Skin of body (tissue), 2 donors: Measurements from ENCODE around the gene ATP9B. TPM values are rescaled to one million over a fixed set of nuclear protein-coding genes. Genes with fewer than 3 reads are reported as not detected.

ENCODE experiments used
- DNase-seq: peaks from one replicate; lab custom pipeline; 2025; lab: John Stamatoyannopoulos, UW
- total RNA-seq: library from RNA; depleted of rRNA; stranded (reverse); fragments of >200 nt; gene quantifications from one replicate; pipeline ENCODE4 v1.2.3, GENCODE V29; 2014

Gene ATP9B
- total RNA-seq, 1 donor from 2014 or later = 49.0 TPM

GRCh38 chr18:79410171-79410641 lies 341.0 kb downstream of the ATP9B start:
- no peak for DNase-seq

- DNase-seq = no peak
Measured at GRCh38 chr18:79410731-79411613, 341.8 kb downstream of the ATP9B start.

DNA sequence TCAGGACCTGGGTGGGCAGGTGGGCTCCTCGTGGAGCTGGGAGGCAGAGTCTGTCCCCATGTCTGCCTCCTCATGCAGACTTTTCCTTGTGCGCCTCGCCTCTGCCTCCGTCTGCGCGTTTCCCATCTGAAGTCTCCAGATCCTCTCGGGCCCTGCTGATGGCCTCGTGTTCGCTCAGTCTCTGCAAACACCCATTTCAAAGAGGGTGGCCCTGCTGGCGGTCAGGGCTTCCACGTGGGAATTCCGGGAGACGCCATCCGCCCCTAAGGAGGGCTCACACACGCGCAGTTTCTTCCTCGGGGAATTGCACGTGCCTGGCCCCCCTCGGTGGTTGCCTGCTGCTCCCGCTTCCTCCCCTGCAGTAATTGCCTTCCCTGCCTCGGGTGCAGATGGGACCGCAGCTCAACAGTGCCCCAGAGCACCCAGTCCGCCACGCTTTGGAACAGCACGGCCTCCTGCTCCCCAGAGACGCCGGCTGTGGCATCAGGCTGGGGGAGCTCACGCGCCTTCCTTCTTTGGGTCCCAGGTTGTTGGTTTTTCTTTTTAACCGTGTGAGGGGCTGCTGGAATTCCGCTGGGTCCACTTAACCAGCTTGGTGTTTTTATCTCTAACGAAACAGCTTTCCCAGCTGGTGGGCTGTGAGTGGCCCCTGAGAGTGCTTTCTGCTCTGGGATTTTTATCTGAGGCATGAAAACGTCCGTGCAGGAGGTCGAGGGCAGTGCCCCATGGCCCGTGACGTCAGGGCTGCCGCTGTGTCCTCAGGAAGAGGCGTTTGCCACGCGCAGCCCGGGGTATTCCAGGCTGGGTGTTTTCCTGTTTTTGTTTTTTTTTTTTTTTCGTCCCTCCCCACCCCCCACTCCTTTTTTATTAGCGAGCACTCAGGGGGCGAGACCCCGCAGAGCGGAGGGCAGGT lies 342.7 kb downstream of the ATP9B start:
- no peak for DNase-seq

- DNase-seq = no peak
Measured at GRCh38 chr18:79413025-79413424, 343.8 kb downstream of the ATP9B start.

GRCh38 chr18:79413426-79413825 lies 344.2 kb downstream of the ATP9B start:
- DNase-seq = no peak

DNA sequence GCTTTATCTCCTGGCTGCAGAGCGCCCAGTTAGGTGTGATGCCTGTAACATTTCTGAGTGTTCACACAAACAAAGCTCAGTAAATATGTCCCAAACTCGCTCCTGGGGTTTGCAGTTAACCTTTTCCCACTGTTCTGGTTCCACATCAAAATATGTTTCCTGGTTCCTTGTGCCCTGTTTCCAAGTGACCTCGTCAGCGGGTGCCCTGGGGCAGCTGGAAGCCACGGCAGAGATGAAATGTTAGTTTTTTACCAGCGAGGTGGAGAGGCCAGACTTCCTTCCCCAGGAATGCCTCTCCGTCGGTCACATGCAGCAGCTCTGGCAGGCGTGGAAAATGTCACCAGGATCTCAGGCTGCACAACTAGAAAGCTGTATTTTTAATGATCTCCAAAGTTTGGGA lies 344.7 kb downstream of the ATP9B start:
- DNase-seq = no peak

DNA sequence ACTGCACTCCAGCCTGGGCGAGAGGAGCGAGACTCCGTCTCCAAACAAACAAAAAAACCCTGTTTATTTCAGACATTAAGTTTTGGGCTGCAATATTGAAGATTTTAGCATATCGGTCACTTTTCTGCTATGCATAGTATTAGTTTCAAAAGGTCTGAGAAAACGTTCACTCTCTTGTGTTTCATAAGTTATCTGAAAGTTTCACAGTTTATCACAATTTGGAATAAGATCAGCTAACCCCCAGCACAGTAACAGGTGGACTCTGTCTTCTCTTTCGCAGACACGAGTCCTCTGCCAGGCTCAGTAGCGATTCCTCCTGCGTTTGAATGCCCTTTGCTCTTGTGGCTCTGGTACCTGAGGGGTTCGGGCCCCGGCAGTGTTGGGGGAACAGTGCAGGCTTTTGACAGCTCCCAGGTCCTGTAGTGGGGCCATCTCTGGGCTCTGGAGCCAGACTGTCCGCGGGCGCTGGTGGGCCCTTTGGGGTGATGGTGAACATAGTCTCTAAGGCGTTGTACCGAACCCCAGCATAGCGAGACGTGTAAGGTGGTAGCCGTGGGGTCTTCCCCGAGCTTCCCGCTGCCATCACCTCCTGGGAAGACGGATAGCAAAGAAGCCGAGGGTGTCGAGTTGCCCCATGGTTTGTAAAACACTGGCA lies 347.0 kb downstream of the ATP9B start:
- DNase-seq = no peak

DNA sequence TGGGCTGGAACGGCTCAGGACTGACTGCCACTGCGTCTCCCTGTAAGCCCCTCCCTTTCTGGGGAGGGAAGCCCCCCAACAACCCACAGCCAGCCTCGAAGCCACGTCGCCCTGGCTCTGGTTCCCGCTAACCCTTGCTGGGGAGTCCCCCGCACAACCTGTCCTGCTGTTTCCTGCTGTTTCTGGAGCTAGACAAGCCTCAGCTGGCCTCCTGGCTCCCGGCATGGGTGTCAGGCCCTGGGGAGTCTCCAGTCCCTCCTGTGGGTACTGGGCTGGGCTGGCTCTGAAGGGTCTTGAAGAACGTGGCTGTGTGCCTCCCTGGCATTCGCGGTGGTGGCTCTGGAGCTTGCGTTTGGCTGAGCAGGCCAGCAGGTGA lies 347.5 kb downstream of the ATP9B start:
- no peak for DNase-seq

GRCh38 chr18:79418236-79418635 lies 349.0 kb downstream of the ATP9B start:
- no peak for DNase-seq

GRCh38 chr18:79418642-79419041 lies 349.4 kb downstream of the ATP9B start:
- no peak for DNase-seq

GRCh38 chr18:79420033-79420745 lies 351.0 kb downstream of the ATP9B start:
- DNase-seq = no peak

DNA sequence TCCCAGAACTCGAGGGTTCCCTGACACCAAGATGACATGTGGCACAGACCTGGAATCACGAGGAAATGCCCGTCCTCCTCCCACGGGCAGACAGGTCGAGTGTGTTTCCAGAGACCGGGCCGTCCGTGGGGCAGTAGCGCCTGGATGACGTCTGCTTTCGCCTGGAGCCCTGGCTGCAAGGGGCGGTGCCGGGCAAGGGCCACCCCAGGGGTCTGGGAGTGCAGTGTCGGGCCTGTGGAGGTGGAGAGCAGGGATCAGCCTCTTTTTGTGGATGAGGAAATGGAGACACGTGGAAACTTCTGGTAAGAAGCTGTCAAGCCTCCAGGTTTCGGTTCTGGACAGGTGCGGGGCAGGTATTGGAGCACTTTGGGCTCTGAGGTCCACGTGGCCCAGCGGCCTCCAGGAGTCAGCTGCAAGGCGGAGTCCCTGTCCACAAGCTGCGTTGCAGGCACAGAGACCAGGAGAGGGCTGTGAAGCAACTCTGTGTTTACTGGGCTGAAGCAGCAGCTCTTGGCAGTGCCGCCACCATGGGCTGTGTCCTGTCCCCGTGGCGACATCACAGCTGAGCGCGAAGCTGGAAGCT lies 352.2 kb downstream of the ATP9B start:
- DNase-seq = no peak

DNA sequence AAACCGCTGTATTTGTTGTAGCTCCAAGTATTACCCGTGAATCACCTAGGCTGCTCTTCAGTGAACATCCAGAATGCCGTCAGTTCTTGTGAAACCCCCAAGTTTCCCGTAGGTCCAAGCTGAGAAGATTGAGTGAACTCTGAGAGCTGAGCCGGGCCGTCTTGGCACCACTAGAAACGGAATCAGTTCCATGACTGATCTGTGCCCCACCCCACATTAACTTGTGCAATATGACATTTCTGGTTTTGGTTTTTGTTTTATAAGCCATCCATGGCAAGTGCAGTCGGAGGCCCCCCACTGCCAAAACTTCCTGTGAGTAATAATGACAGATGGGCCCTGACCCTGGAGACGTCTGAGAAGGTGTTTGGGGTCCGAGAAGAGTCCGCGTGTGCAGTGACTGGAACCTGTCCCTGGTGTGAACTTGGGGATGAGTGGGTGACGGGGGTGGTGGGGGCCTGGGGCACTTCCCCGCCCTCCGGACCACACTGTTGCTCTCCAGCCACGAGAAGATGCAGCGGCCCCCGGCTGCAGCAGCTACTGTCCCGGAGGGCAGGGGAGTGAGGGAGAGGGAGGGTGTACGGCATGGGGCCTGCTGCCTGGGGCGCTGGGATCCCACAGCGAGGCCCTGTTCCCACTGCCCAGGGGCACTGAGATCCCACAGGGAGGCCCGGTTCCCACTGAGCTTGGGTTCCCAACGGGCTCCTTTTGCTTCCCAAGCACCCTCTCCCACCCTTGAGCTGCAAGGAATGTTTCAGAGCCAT lies 353.0 kb downstream of the ATP9B start:
- peak; percentile 31 for DNase-seq

DNA sequence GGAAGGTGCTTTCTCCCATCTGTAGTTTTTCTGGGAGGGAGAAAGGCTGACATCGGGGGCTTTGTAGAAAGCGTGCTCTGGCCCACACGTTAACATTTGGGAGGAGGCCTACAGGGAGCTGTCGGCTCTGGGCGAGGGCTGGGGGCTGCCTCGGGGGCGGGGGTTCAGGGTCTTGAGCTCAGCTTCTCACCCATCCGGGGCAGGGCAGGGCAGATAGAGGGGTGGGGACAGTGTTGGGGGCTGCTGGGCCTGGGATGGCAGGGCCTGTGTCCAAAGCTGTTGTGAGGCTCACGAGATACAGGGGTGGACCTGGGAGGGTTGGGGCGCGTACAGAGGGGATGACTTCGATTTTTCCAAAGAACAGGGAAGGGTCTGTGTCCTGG lies 353.6 kb downstream of the ATP9B start:
- DNase-seq = no peak

DNA sequence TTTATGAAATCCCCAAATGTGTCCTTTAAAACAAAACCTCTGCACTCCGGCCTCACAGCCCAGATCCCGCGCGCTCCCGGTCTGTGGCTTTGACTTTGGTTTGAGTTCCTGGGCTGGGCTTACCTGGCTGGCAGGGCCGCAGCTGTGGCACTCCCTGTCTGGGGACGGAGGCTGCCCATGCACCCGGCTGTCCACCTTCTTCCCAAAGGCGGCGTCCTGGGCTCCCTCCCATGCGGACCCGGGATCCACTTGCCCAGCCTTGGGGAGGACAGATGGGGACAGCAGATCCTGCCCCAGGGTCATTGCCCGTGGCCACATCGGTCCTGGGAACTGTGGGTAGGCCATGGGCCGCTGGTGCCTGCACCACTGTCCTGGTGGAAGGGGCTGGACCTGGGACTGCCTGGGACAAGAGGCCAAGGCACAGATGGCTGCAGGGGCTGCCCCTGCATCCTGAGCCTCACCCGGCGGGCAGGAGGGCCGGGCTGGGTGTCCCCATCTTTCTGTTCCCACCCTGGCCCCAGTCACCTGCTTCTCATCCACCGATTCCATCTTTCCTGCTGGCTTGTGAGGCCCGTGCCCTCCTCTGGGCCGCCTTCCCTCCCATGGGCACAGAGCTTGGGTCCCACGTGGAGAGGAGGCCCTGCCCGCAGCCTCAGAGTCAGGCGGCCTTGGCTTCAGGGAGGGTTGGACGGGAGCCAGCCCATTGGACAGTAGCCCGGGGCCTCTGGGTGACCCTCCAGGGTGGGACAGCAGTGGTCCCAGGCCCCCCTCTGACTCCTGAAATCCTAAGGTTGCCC lies 354.2 kb downstream of the ATP9B start:
- DNase-seq = no peak

DNA sequence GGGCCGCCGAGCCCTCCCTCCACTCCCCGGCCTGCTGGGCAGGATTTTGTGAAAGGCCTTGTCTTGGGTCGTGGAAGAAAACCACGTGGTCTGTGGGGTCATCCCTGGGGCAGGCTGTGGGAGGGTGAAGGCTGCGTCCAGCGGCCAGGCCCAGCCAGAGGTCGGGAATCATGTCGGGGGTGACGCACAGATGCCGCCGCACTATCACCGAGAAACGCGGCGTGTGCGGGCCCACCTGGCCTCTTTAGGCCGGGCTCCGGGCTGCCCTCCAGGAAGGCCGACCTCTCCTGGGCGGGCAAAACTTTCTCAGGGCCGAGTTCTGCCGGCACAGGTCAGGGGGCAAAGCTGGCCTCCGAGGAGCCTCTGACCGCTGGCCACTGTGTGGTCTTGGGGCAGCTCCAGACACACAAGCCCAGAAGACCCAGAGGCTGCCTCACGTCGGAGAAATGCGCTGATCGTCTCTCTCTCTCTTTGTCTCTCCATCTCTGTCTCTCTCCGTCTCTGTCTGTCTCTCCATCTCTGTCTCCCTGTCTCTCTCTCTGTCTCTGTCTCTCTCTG lies 354.9 kb downstream of the ATP9B start:
- no peak for DNase-seq

DNA sequence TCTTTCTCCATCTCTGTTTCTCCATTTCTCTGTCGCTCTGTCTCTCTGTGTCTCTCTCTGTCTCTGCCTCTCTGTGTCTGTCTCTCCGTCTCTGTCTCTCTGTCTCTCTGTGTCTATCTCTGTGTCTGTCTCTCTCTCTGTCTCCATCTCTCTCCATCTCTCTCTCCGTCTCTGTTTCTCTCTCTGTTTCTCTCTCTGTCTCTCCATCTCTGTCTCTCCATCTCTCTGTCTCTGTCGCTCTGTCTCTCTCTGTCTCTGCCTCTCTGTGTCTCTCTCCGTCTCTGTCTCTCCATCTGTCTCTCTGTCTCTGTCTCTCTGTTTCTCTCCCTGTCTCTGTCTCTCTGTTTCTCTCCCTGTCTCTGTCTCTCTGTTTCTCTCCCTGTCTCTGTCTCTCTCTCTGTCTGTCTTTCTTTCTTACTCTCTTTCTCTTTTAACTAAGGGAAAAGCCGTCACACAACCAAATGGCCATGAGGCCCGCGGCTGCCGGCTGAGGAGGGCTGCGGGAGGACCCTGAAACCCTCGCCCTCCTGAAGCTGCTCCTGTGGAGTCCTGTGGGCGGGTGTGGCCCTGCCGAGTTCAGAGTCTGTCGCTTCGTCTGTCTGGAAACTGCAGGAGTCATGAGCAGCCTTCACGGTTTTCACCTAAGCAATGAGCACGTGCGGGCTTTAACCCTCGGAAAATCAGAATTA lies 355.8 kb downstream of the ATP9B start:
- no peak for DNase-seq

DNA sequence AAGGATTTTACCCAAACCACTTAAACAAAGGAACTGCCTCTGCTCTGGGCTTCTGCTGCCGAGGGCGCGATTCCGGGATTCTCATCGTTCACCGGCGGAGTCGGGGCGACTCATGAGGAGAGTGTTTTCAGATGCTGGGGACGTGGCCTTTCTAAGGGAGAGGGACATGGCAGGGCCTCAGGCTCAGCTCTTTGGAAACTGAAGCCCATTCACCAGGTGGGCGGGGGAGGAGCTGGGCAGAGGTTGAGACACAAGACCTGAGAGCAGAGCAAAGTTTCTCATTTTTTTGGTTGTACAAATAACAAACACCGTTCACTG lies 356.3 kb downstream of the ATP9B start:
- no peak for DNase-seq
